PFSK-1 (cell line): Measurements from ENCODE around the gene ATP8B1.

ENCODE experiments used
- FOXP2 ChIP-seq: optimal IDR thresholded peaks from 2 replicates; pipeline ENCODE3; 2011; ENCODE audit warnings: borderline replicate concordance, control low read depth, inconsistent platforms; ENCODE audit not compliant: insufficient read depth; ENCODE audit errors: extremely low read length, extremely low read depth
- POLR2AphosphoS5 ChIP-seq: IDR thresholded peaks from 2 replicates; pipeline ENCODE4 v1.6.1; 2012; ENCODE audit warnings: low read depth, mild to moderate bottlenecking, control low read depth, low read length, moderate library complexity
- REST ChIP-seq, 2 experiments: IDR thresholded peaks; 2 replicates each; pipeline versions ENCODE4 v1.6.1 to v1.8.0; 2011 to 2012; ENCODE audit warnings: low read depth in 2 of 2, low read length in 2 of 2, control low read depth in 1 of 2, inconsistent platforms in 1 of 2, mild to moderate bottlenecking in 1 of 2, moderate library complexity in 1 of 2; ENCODE audit not compliant: insufficient read depth in 1 of 2
- SIN3A ChIP-seq: IDR thresholded peaks from 2 replicates; pipeline ENCODE4 v1.6.1; 2012; ENCODE audit warnings: mild to moderate bottlenecking, low read length, moderate library complexity, borderline replicate concordance; ENCODE audit not compliant: insufficient read depth
- TAF1 ChIP-seq: IDR thresholded peaks from 2 replicates; pipeline ENCODE4 v1.6.1; 2012; ENCODE audit warnings: low read length, control low read depth, borderline replicate concordance; ENCODE audit not compliant: insufficient read depth

ATP8B1 gene

DNA sequence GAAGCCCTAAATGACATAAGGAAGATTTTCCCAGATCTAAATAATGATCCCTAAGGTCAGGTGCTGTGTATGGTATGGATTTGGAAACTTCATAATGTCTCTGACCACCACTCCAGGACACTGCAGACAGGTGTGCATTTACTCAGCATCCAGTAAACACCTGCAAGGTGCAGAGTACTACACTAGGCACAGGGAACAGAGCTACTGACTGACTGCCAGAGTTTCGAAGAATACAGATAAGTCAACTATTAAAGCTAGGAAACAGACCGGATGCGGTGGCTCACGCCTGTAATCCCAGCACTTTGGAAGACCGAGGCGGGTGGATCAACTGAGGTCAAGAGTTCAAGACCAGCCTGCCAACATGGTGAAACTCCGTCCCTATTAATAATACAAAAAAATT, 65.0 kb downstream of the ATP8B1 start:
- TF ChIP-seq SIN3A, result no peak
- no peak for TF ChIP-seq FOXP2
- no peak for TF ChIP-seq POLR2AphosphoS5
- TF ChIP-seq TAF1, result no peak
- TF ChIP-seq REST (IDR thresholded peaks at IDR 0.05; ENCODE audit: insufficient read depth in 1 of 2, low read depth in 2 of 2, low read length in 2 of 2), result no peak

DNA sequence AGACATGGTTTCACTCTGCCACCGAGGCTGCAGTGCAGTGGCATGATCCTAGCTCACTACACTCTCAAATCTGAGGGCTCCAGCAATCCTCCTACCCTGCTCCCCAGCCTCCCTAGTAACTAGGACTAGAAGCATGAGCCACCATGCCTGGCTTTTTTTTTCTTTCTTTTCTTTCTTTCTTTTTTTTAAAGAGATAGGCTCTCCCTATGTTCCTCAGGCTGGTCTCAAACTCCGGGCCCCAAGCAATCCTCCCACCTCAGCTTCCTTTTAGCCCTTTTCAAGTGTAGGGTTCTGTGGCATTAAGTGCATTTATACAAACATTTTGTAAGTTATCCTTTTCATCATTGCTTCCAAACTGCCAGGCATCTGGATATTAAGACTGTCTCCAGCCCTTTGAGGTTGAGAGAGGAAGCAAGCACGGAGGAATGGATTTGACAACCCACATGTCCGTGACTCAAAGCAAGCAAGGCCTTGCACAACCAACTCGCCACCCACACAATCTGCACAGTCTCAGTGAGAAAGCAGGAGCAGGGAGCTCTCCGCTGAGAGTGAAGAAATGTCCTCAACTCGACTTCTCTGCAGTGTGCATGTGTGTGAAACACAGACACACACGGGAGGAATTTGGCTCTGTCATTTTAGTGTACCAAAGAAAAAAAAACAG, 65.6 kb downstream of the ATP8B1 start:
- TF ChIP-seq REST (IDR thresholded peaks at IDR 0.05; ENCODE audit: insufficient read depth in 1 of 2, low read depth in 2 of 2, low read length in 2 of 2) (no peak), POLR2AphosphoS5 (no peak), SIN3A (no peak; the same call in 1 of the 2 replicates), FOXP2 (no peak), TAF1 (no peak)

DNA sequence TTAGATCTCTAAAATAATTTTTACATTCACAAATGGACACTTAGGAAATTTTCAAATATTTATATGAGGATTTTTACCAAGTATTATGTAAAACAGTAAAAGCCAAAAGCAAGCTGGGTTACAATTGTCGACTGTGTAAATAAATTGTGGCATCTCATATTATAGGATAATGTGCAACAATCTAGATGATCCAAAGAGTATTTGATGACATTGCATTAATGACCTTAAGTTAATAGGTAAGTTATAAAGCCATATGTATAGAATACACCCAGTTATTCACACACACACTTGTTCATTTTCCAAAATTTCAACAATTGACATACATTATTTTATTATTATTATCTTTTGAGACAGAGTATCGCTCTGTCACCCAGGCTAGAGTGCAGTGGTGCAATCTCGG, 69.3 kb downstream of the ATP8B1 start:
- no peak for TF ChIP-seq FOXP2
- no peak for TF ChIP-seq TAF1
- TF ChIP-seq SIN3A, result no peak
- TF ChIP-seq POLR2AphosphoS5, result no peak
- TF ChIP-seq REST (IDR thresholded peaks at IDR 0.05; ENCODE audit: insufficient read depth in 1 of 2, low read depth in 2 of 2, low read length in 2 of 2), result no peak

DNA sequence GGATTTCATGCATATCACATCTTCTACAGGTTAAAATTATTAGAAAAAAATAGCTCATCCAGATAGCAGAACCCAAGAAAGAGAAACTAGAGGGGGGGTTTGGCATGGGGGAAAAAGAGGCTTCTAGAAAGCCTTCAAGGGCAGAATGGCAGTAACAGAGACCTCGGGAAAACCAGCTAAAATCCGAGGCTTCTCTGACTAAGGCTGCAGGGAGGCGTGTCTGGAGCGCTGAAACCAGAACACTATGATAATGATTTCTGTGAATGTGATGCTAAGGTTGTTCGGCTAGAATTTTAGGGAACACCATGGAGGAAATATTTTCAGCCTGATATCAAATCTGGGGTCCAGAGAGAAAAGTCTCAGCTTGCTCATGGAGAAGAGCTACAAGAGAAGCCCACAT, 73.0 kb downstream of the ATP8B1 start:
- no peak for TF ChIP-seq SIN3A
- TF ChIP-seq REST (IDR thresholded peaks at IDR 0.05; ENCODE audit: insufficient read depth in 1 of 2, low read depth in 2 of 2, low read length in 2 of 2), result no peak
- no peak for TF ChIP-seq POLR2AphosphoS5
- no peak for TF ChIP-seq FOXP2
- no peak for TF ChIP-seq TAF1
